ENCODE measurements around the gene EMC7. TPM values are rescaled to one million over a fixed set of nuclear protein-coding genes. Genes with fewer than 3 reads are reported as not detected.
"Not testable (repeated sequence)": the region's sequence is repeated elsewhere in the genome, so short reads cannot be mapped to it uniquely, and the experiment has no call there.

EMC7 gene
- total RNA-seq, 1 donor from 2014 or later, result 84.9 TPM

GRCh38 chr15:34128898-34129297 lies 27.2 kb upstream of the EMC7 start:
- no peak for TF ChIP-seq CTCF (IDR thresholded peaks at IDR 0.05)
- Mint-ChIP-seq H3K27ac (ENCODE audit: unreplicated experiment) (no peak overlapping the region), H3K9me3 (ENCODE audit: unreplicated experiment) (no peaks in the 10 kb centered on the region), H3K4me3 (ENCODE audit: unreplicated experiment) (no peak overlapping the region), H3K27me3 (ENCODE audit: unreplicated experiment) (no peaks in the 10 kb centered on the region), H3K36me3 (ENCODE audit: unreplicated experiment) (peaks cover 2% of the 10 kb centered on the region), H3K4me1 (ENCODE audit: unreplicated experiment) (no peaks in the 10 kb centered on the region)
- DNase-seq (ENCODE audit: extremely low spot score, unreplicated experiment), result no peak

GRCh38 chr15:34126522-34126921 lies 24.9 kb upstream of the EMC7 start:
- no peak overlapping the region for H3K4me3 Mint-ChIP-seq (ENCODE audit: unreplicated experiment)
- H3K36me3 Mint-ChIP-seq (ENCODE audit: unreplicated experiment), result peaks cover 2% of the 10 kb centered on the region

GRCh38 chr15:34125945-34126344 lies 24.3 kb upstream of the EMC7 start:
- Mint-ChIP-seq H3K9me3 (ENCODE audit: unreplicated experiment) (no peaks in the 10 kb centered on the region), H3K27ac (ENCODE audit: unreplicated experiment) (no peak overlapping the region), H3K27me3 (ENCODE audit: unreplicated experiment) (no peaks in the 10 kb centered on the region), H3K4me1 (ENCODE audit: unreplicated experiment) (peaks cover 12% of the 10 kb centered on the region), H3K36me3 (ENCODE audit: unreplicated experiment) (peaks cover 2% of the 10 kb centered on the region), H3K4me3 (ENCODE audit: unreplicated experiment) (no peak overlapping the region)
- TF ChIP-seq CTCF (IDR thresholded peaks at IDR 0.05), result no peak
- DNase-seq (ENCODE audit: extremely low spot score, unreplicated experiment), result no peak

More at GRCh38 chr15:34126522-34126921, 24.9 kb upstream of the EMC7 start:
- DNase-seq (ENCODE audit: extremely low spot score, unreplicated experiment), result no peak
- Mint-ChIP-seq H3K27me3 (ENCODE audit: unreplicated experiment) (no peaks in the 10 kb centered on the region), H3K4me1 (ENCODE audit: unreplicated experiment) (peaks cover 12% of the 10 kb centered on the region), H3K9me3 (ENCODE audit: unreplicated experiment) (no peaks in the 10 kb centered on the region), H3K27ac (ENCODE audit: unreplicated experiment) (no peak overlapping the region)
- no peak for TF ChIP-seq CTCF (IDR thresholded peaks at IDR 0.05)

- H3K27me3 Mint-ChIP-seq (ENCODE audit: unreplicated experiment), result peaks cover 4% of the 10 kb centered on the region
- DNase-seq (ENCODE audit: extremely low spot score, unreplicated experiment), result no peak
- no peak for TF ChIP-seq CTCF (IDR thresholded peaks at IDR 0.05)
- H3K36me3 Mint-ChIP-seq (ENCODE audit: unreplicated experiment), result no peaks in the 10 kb centered on the region
- no peak overlapping the region for H3K4me3 Mint-ChIP-seq (ENCODE audit: unreplicated experiment)
- peaks cover 12% of the 10 kb centered on the region for H3K4me1 Mint-ChIP-seq (ENCODE audit: unreplicated experiment)
- H3K9me3 Mint-ChIP-seq (ENCODE audit: unreplicated experiment), result no peaks in the 10 kb centered on the region
- H3K27ac Mint-ChIP-seq (ENCODE audit: unreplicated experiment), result no peak overlapping the region
Observed at GRCh38 chr15:34124651-34125050, 23.0 kb upstream of the EMC7 start.

DNA sequence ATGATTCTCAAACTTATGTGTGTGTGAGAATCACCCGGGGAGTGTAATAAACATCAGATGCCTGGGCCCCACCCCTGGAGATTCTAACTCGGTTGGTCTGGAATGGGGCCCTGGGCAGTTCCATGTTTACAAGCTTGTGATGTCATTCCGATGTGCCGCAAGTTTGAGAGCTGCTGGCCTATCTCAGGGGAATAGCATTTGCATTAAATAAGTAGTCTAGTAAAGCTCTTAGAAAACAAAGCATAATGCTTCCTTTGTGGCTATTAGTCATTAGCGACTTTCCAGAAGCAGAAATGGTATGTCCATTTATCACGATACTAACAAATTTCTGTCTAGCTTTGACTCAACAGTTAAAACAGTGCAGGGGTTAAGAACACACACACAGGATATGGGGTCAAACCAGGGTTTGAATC lies 21.1 kb upstream of the EMC7 start:
- TF ChIP-seq CTCF (IDR thresholded peaks at IDR 0.05), result no peak
- Mint-ChIP-seq H3K27me3 (ENCODE audit: unreplicated experiment) (peaks cover 4% of the 10 kb centered on the region), H3K4me3 (ENCODE audit: unreplicated experiment) (no peak overlapping the region), H3K9me3 (ENCODE audit: unreplicated experiment) (no peaks in the 10 kb centered on the region), H3K36me3 (ENCODE audit: unreplicated experiment) (no peaks in the 10 kb centered on the region), H3K4me1 (ENCODE audit: unreplicated experiment) (peaks cover 12% of the 10 kb centered on the region), H3K27ac (ENCODE audit: unreplicated experiment) (peak overlapping the region; percentile 61)
- no peak for DNase-seq (ENCODE audit: extremely low spot score, unreplicated experiment)

- H3K27ac Mint-ChIP-seq (ENCODE audit: unreplicated experiment); H3K27me3 Mint-ChIP-seq (ENCODE audit: unreplicated experiment); H3K9me3 Mint-ChIP-seq (ENCODE audit: unreplicated experiment); DNase-seq (ENCODE audit: extremely low spot score, unreplicated experiment); H3K36me3 Mint-ChIP-seq (ENCODE audit: unreplicated experiment); H3K4me3 Mint-ChIP-seq (ENCODE audit: unreplicated experiment): not testable (repeated sequence)
- H3K4me1 Mint-ChIP-seq (ENCODE audit: unreplicated experiment), result peaks cover 12% of the 10 kb centered on the region
Observed at GRCh38 chr15:34121786-34122185, 20.1 kb upstream of the EMC7 start.

DNA sequence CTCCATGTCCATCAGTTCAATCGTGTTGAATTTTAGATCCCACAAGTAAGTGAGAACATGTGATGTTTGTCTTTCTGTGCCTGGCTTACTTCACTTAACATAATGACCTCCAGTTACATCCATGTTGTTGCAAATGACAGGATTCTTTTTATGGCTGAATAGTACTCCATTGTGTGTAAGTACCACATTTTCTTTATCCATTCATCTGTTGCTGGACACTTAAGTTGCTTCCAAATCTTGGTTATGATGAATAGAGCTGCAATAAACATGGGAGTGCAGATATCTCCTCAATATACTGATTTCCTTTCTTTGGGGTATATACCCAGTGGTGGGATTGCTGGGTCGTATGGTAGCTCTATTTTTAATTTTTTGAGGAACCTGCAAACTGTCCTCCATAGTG lies 18.8 kb upstream of the EMC7 start:
- not testable (repeated sequence) for H3K36me3 Mint-ChIP-seq (ENCODE audit: unreplicated experiment); H3K27ac Mint-ChIP-seq (ENCODE audit: unreplicated experiment); H3K4me3 Mint-ChIP-seq (ENCODE audit: unreplicated experiment); DNase-seq (ENCODE audit: extremely low spot score, unreplicated experiment); H3K27me3 Mint-ChIP-seq (ENCODE audit: unreplicated experiment); H3K9me3 Mint-ChIP-seq (ENCODE audit: unreplicated experiment)
- peaks cover 12% of the 10 kb centered on the region for H3K4me1 Mint-ChIP-seq (ENCODE audit: unreplicated experiment)

Data from osteocyte (in vitro differentiated cells).